ENCODE measurements around the gene MRPS14.
A peak's percentile ranks its signal among the peaks of the same experiment; 100 is the strongest.
"Not testable (repeated sequence)": the region's sequence is repeated elsewhere in the genome, so short reads cannot be mapped to it uniquely, and the experiment has no call there.

Gene MRPS14

DNA sequence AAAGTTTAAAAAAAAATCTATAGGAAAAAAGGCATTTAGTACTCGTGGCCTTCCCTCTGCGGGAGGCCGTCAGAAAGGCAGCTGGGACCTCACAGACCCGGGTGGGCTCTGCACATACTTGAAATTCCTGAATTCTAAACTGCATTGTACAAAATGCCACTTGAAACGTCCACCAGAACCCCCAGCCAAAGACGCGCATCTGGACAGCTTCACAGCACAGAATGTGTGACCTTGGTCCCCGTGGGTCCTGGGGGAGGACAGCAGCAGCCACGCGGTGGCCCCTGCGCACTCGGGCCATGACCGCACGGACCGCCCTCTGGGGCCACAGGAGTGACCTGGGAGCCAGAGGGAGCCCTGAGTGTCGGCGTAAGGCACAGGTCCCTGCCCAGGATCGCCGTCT lies 20.6 kb upstream of the MRPS14 start:
- H3K9me3 ChIP-seq (ENCODE audit: low read length), result no peaks in the 10 kb centered on the region
- H3K4me1 ChIP-seq (ENCODE audit: insufficient read depth, low read length), result peaks cover 18% of the 10 kb centered on the region
- H2AFZ ChIP-seq (ENCODE audit: low read depth, low read length), result no peak overlapping the region
- no peaks in the 10 kb centered on the region for H3K27me3 ChIP-seq (ENCODE audit: insufficient read depth, low read length)
- no peak overlapping the region for H3K4me3 ChIP-seq (ENCODE audit: low read length)
- H3K36me3 ChIP-seq (ENCODE audit: insufficient read depth, low read length), result no peaks in the 10 kb centered on the region

DNA sequence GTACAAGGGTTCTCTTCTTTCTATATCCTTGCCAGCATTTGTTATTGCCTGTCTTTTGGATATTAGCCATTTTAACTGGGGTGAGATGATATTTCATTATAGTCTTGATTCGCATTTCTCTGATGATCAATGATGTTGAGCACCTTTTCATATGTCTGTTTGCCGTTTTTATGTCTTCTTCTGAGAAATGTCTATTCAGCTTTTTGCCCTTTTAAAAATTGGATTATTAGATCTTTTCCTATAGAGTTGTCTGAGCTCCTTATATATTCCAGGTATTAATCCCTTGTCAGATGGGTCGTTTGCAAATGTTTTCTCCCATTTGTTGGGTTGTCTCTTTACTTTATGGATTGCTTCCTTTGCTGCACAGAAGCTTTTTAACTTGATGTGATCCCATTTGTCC lies 19.4 kb upstream of the MRPS14 start:
- no peaks in the 10 kb centered on the region for H3K36me3 ChIP-seq (ENCODE audit: insufficient read depth, low read length)
- H3K27me3 ChIP-seq (ENCODE audit: insufficient read depth, low read length), result no peaks in the 10 kb centered on the region
- no peak overlapping the region for H2AFZ ChIP-seq (ENCODE audit: low read depth, low read length)
- H3K9me3 ChIP-seq (ENCODE audit: low read length), result no peaks in the 10 kb centered on the region
- H3K4me1 ChIP-seq (ENCODE audit: insufficient read depth, low read length), result peaks cover 18% of the 10 kb centered on the region
- no peak overlapping the region for H3K4me3 ChIP-seq (ENCODE audit: low read length)

DNA sequence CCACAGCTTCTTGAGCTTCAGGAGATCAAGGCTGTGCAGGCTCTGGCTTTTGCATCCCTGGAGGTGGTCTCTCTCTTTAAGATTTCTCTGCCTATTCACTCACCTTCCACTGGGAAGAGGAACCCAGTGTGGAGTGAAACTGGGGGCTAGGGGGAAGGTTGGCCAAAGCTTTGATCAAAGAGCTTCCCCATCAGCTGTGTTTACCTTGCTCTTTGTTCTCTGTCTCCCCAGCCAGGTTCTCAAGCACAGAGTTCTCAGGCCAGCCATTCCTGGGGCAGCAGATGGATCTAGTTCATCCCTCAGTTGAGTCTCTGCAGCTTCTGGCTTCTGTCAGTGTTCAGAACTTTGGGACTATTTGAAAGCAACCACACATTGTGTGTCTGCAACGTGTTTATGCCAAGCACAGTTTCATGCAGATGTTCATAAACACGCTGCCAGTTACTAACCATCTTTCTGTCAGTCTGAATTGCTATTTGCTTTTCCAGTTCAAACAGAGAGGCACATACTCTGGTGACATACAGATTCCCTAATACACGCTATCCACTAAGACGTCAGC lies 17.2 kb upstream of the MRPS14 start:
- Histone ChIP-seq H3K9me3 (ENCODE audit: low read length) (no peaks in the 10 kb centered on the region), H3K36me3 (ENCODE audit: insufficient read depth, low read length) (no peaks in the 10 kb centered on the region), H3K4me1 (ENCODE audit: insufficient read depth, low read length) (peaks cover 23% of the 10 kb centered on the region), H3K27me3 (ENCODE audit: insufficient read depth, low read length) (no peaks in the 10 kb centered on the region), H3K4me3 (ENCODE audit: low read length) (no peak overlapping the region), H2AFZ (ENCODE audit: low read depth, low read length) (no peak overlapping the region)

DNA sequence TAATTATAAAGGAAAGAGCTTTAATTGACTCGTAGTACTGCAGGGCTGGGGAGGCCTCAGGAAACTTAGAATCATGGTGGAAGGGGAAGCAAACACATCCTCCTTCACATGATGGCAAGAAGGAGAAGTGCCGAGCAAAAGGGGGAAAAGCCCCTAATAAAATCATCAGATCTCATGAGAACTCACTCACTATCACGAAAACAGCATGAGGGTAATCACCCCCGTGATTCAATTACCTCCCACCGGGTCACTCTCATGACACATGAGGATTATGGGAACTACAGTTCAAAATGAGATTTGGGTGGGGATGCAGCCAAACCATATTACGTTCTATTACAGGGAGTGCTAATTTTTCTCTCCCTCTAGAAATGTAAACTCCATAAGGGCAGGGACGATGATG lies 14.2 kb upstream of the MRPS14 start:
- no peak overlapping the region for H2AFZ ChIP-seq (ENCODE audit: low read depth, low read length)
- no peaks in the 10 kb centered on the region for H3K36me3 ChIP-seq (ENCODE audit: insufficient read depth, low read length)
- H3K4me1 ChIP-seq (ENCODE audit: insufficient read depth, low read length), result peaks cover 11% of the 10 kb centered on the region
- no peaks in the 10 kb centered on the region for H3K9me3 ChIP-seq (ENCODE audit: low read length)
- no peaks in the 10 kb centered on the region for H3K27me3 ChIP-seq (ENCODE audit: insufficient read depth, low read length)
- H3K4me3 ChIP-seq (ENCODE audit: low read length), result no peak overlapping the region

DNA sequence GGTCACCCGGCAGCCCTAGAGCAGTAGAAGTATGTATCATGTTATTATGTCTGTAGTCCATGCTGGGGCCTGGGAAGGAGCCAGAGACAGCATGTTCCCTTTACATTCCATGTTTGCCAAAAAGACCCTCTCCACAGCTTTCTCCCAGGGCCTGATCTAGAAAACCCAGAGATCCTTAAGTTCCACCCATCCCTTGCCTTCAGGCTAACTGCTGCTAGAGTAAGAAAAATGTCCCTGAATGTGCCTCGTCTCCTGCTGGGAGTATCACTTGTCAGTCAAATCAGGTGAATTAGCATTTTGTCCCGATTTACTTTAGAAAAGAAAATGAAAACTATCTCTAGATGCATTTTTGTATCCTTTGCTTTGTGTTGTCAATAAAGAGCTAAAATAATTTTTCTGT lies 13.3 kb upstream of the MRPS14 start:
- no peaks in the 10 kb centered on the region for H3K9me3 ChIP-seq (ENCODE audit: low read length)
- H3K4me3 ChIP-seq (ENCODE audit: low read length), result no peak overlapping the region
- peaks cover 11% of the 10 kb centered on the region for H3K4me1 ChIP-seq (ENCODE audit: insufficient read depth, low read length)
- no peaks in the 10 kb centered on the region for H3K27me3 ChIP-seq (ENCODE audit: insufficient read depth, low read length)
- no peaks in the 10 kb centered on the region for H3K36me3 ChIP-seq (ENCODE audit: insufficient read depth, low read length)
- H2AFZ ChIP-seq (ENCODE audit: low read depth, low read length), result no peak overlapping the region

DNA sequence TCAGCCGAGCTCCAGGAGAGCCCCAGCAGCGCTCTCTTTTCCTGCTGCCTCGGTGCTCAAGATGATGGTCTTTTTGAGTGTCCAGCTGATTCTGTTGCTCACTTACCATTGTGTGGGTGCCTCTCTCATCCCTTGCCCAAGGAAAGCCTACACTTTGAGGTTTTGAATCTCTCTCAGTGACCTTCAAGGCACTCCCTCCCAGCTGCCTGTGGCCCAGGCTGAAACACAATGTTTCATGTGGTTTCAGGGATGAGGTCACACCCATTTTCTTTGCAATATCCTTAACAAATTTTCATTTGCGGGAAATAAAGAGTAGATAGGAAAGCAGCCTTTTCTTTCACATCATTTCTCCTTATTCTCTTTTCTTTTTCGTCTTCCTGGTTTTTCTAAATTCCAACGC lies 12.6 kb upstream of the MRPS14 start:
- no peaks in the 10 kb centered on the region for H3K9me3 ChIP-seq (ENCODE audit: low read length)
- no peaks in the 10 kb centered on the region for H3K27me3 ChIP-seq (ENCODE audit: insufficient read depth, low read length)
- no peak overlapping the region for H2AFZ ChIP-seq (ENCODE audit: low read depth, low read length)
- H3K4me3 ChIP-seq (ENCODE audit: low read length), result no peak overlapping the region
- H3K4me1 ChIP-seq (ENCODE audit: insufficient read depth, low read length), result peaks cover 11% of the 10 kb centered on the region
- no peaks in the 10 kb centered on the region for H3K36me3 ChIP-seq (ENCODE audit: insufficient read depth, low read length)

DNA sequence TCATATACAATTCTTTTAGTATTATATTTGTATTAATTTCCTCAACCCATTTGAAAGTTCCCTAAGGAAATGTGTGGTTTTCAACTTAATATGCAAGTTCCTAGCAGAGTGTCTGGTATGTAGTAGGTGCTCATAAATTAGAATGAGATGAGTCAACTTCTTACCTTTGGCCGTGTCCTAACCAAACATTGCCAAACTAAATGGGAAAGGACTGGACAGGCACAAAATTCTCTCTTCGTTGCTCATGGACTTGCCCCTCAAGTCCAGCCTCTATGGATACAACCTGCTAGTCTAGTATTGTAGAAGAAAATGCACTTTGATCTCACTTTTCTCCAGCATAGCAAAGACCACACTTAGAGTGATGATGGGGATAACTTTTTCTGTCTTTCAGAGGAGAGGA lies 11.6 kb upstream of the MRPS14 start:
- Histone ChIP-seq H3K27me3 (ENCODE audit: insufficient read depth, low read length) (no peaks in the 10 kb centered on the region), H3K4me1 (ENCODE audit: insufficient read depth, low read length) (peaks cover 15% of the 10 kb centered on the region), H3K4me3 (ENCODE audit: low read length) (no peak overlapping the region), H3K36me3 (ENCODE audit: insufficient read depth, low read length) (no peaks in the 10 kb centered on the region), H3K9me3 (ENCODE audit: low read length) (no peaks in the 10 kb centered on the region), H2AFZ (ENCODE audit: low read depth, low read length) (no peak overlapping the region)

DNA sequence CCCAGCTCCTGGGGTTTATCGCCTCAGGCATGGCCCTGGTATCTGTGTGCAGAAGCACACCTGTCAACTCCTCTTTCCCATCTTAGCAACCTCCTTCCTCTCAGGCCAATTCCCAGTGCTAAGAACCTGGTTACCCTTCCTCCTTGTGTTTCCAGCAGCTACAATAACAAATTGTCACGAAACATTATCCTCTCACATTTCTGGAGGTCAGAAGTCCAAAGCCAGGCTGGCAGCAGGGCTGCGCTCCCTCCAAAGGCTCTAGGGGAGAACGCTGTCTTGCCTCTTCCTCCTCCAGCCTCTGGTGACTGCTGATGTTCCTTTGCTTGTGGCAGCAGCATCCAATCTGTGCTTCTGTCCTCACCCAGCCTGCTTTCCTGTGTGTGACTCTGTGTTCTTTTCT lies 10.7 kb upstream of the MRPS14 start:
- Histone ChIP-seq H3K9me3 (ENCODE audit: low read length) (no peaks in the 10 kb centered on the region), H3K27me3 (ENCODE audit: insufficient read depth, low read length) (no peaks in the 10 kb centered on the region), H3K36me3 (ENCODE audit: insufficient read depth, low read length) (no peaks in the 10 kb centered on the region), H2AFZ (ENCODE audit: low read depth, low read length) (no peak overlapping the region), H3K4me1 (ENCODE audit: insufficient read depth, low read length) (peaks cover 15% of the 10 kb centered on the region), H3K4me3 (ENCODE audit: low read length) (no peak overlapping the region)

DNA sequence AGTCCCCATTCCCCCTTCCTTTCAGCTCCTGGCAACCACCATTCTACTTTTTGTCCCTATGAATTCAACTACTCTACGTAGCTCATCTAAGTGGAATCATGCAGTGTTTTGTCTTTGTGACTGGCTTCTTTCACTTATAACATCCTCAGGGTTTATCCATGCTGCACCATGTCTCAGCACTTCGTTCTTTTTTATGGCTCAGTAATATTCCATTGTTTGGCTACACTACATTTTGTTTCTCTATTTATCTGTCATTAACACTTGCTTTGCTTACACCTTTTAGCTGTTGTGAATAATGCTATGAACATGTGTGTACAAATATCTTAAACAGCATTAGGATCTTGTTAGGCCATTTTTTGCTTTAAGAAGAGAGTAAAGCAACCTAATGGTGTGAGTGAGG lies 1.5 kb upstream of the MRPS14 start:
- H2AFZ ChIP-seq (ENCODE audit: low read depth, low read length), result no peak overlapping the region
- no peaks in the 10 kb centered on the region for H3K9me3 ChIP-seq (ENCODE audit: low read length)
- H3K4me1 ChIP-seq (ENCODE audit: insufficient read depth, low read length), result peaks cover 18% of the 10 kb centered on the region
- no peak overlapping the region for H3K4me3 ChIP-seq (ENCODE audit: low read length)
- no peaks in the 10 kb centered on the region for H3K36me3 ChIP-seq (ENCODE audit: insufficient read depth, low read length)
- no peaks in the 10 kb centered on the region for H3K27me3 ChIP-seq (ENCODE audit: insufficient read depth, low read length)

DNA sequence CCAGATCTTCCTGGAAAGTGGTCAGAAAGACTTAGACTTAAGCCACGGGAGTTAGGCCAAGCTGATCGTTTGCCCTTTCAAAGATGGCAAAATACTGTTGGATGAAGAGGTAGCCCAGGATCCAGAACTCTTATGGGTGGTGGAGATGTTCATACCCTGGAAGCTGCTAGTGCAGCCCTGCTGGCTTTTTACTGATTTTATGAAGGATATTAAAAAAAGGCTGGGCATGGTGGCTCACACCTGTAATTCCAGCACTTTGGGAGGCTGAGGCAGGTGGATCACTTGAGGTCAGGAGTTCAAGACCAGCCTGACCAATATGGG lies 657 bp upstream of the MRPS14 start:
- H3K27me3 ChIP-seq (ENCODE audit: insufficient read depth, low read length), result not testable (repeated sequence)
- H3K4me3 ChIP-seq (ENCODE audit: low read length), result peak overlapping the region; percentile 89
- H3K4me1 ChIP-seq (ENCODE audit: insufficient read depth, low read length), result peaks cover 20% of the 10 kb centered on the region

DNA sequence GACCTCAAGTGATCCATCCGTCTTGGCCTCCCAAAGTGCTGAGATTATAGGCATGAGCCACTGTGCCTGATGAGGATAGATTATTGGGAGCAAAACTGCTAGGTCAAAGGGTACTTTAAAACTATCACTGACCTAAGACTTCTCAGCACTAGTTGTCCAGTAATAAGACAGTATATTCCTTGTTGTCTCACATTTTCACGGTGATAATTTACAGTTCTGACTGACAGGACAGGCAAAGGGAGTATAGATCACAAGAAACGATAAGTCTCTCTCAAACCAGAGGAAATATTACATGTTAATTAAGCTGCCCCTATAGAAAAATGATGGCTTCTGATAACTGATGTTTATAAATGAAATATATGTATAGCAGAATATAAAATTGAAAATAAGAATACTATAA lies 3.7 kb downstream of the MRPS14 start:
- Histone ChIP-seq H3K9me3 (ENCODE audit: low read length) (no peaks in the 10 kb centered on the region), H3K36me3 (ENCODE audit: insufficient read depth, low read length) (peaks cover 36% of the 10 kb centered on the region), H2AFZ (ENCODE audit: low read depth, low read length) (no peak overlapping the region)

More for the DNA sequence above, 657 bp upstream of the MRPS14 start:
- H3K9me3 ChIP-seq (ENCODE audit: low read length); H3K36me3 ChIP-seq (ENCODE audit: insufficient read depth, low read length): not testable (repeated sequence)
- H2AFZ ChIP-seq (ENCODE audit: low read depth, low read length), result peak overlapping the region; percentile 71

DNA sequence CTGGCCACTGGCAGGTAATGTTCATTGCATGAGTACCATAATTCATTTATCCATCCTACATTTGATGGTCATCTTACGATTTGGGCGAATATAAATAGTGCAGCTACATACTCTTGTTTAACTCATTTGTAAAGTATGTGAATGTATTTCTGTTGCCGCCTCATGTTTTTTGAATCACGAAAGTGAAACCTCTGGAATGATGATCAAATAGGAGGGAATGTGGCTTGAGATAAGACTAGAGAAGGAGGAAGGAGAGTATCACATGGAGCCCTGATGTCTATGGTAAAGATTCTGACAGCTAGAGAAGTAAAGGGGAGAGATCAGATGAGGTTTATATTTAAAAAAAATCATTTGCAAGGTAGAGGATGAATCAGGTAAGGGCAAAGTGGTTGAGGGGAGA lies 8.0 kb downstream of the MRPS14 start:
- Histone ChIP-seq H3K4me1 (ENCODE audit: insufficient read depth, low read length) (peaks cover 7% of the 10 kb centered on the region), H3K9me3 (ENCODE audit: low read length) (no peaks in the 10 kb centered on the region), H3K27me3 (ENCODE audit: insufficient read depth, low read length) (no peaks in the 10 kb centered on the region), H3K36me3 (ENCODE audit: insufficient read depth, low read length) (peaks cover 78% of the 10 kb centered on the region), H3K4me3 (ENCODE audit: low read length) (no peak overlapping the region), H2AFZ (ENCODE audit: low read depth, low read length) (no peak overlapping the region)

More for the DNA sequence above, 3.7 kb downstream of the MRPS14 start:
- H3K4me3 ChIP-seq (ENCODE audit: low read length), result no peak overlapping the region
- H3K27me3 ChIP-seq (ENCODE audit: insufficient read depth, low read length), result no peaks in the 10 kb centered on the region
- H3K4me1 ChIP-seq (ENCODE audit: insufficient read depth, low read length), result peaks cover 20% of the 10 kb centered on the region

DNA sequence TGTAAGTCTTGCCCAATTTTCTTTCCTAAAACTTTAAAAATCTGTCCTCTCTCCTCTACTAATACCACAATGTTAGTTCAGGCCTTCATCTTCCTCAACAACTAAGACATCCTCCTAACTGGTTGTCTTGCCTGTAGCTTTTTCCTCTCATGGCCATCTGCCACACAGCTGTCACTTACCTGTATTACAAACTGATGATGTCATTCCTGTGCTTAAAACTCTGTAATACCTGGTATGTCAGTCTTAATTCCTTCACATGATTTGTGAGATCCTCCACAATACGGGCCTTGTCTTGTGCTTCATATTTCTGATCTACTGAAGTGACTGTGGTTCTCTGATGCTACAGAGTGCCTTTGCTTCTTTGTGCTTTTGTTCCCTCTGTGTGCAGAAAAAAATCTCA lies 9.8 kb downstream of the MRPS14 start:
- H2AFZ ChIP-seq (ENCODE audit: low read depth, low read length), result no peak overlapping the region
- H3K4me3 ChIP-seq (ENCODE audit: low read length), result no peak overlapping the region
- H3K4me1 ChIP-seq (ENCODE audit: insufficient read depth, low read length), result no peaks in the 10 kb centered on the region
- no peaks in the 10 kb centered on the region for H3K27me3 ChIP-seq (ENCODE audit: insufficient read depth, low read length)
- H3K36me3 ChIP-seq (ENCODE audit: insufficient read depth, low read length), result peaks cover 90% of the 10 kb centered on the region
- H3K9me3 ChIP-seq (ENCODE audit: low read length), result no peaks in the 10 kb centered on the region

DNA sequence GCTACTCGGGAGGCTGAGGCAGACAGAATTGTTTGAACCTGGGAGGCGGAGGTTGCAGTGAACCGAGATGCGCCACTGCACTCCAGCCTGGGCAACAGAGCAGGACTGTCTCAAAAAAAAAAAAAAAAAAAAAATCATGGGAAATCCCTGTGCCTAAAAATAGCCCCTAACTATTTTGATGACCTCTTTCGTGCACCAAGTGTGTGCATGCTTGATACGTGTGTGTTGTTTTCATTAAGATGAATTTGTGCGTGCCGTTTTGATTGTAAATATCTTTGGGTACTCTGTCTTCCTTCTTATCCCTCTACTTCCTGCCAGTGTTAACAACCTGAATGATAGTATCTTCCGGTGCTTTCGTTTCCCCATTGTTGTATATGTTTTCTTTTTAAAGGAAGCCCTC lies 13.7 kb downstream of the MRPS14 start:
- peaks cover 92% of the 10 kb centered on the region for H3K36me3 ChIP-seq (ENCODE audit: insufficient read depth, low read length)
- no peak overlapping the region for H2AFZ ChIP-seq (ENCODE audit: low read depth, low read length)
- H3K27me3 ChIP-seq (ENCODE audit: insufficient read depth, low read length), result no peaks in the 10 kb centered on the region
- no peaks in the 10 kb centered on the region for H3K9me3 ChIP-seq (ENCODE audit: low read length)
- no peak overlapping the region for H3K4me3 ChIP-seq (ENCODE audit: low read length)
- H3K4me1 ChIP-seq (ENCODE audit: insufficient read depth, low read length), result no peaks in the 10 kb centered on the region
